HG03139 (cell line): Measurements from ENCODE around the gene SLC1A3.

Experiments used
- ATAC-seq: cut with Tn5 transposase; IDR thresholded peaks from one replicate; pipeline ENCODE4 v1.9.1; 2021; ENCODE audit not compliant: unreplicated experiment

Gene SLC1A3

DNA sequence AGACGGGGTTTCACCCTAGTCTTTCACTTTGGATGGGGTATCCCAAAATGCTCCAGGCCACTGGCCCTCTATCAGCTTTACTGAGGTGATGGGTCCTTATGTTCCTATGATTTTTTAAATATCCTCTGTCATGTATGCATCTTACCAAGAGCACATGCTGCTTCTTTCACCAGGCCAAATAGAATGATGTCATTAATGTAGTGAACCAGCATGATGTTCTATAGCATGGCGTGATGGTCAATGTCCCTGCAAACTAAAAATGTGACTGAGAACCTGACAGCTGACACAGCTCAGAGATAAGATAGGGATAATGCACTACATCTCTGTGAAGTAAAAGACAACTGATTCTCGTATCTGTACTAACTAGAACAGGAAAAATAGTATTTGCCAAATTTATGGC, 103.6 kb downstream of the SLC1A3 start:
- ATAC-seq: no peak

DNA sequence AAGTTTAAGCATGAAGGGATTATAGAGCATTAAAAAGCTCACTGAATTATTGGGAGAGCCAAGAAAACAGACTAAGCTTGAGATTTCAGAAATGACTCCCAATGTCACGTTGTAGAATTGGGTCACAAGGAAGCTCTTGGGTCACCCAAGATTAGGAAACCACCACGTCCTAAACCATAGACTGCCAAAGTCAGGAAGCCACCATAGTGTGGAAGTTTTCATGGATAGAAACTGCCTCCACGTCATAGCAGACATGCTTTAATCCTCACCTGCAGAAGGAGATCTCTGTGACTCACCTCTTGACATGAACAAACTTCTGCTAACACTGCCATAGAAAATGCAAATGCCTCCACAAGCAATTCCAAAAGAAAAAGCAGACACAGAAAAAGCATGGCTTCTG, 106.3 kb downstream of the SLC1A3 start:
- ATAC-seq: no peak

DNA sequence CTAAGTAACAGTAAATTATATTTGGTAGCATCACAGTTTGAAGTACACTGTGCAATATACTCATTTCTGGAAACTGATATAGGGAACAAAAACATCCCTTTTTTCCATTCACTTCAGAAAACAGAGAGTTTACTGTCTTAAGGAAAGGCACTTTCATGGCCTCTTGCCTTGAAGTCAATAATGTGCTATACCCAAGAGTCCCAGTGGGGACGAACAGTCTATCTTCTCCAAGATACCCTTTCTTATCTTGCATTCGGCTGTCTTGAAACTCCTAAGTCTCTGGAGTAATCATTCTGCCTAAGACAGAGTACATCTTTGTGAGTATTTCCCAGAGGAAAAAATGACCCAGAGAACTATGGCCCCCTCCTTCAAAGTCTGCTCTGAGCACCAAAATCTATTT, 107.1 kb downstream of the SLC1A3 start:
- no peak for ATAC-seq

DNA sequence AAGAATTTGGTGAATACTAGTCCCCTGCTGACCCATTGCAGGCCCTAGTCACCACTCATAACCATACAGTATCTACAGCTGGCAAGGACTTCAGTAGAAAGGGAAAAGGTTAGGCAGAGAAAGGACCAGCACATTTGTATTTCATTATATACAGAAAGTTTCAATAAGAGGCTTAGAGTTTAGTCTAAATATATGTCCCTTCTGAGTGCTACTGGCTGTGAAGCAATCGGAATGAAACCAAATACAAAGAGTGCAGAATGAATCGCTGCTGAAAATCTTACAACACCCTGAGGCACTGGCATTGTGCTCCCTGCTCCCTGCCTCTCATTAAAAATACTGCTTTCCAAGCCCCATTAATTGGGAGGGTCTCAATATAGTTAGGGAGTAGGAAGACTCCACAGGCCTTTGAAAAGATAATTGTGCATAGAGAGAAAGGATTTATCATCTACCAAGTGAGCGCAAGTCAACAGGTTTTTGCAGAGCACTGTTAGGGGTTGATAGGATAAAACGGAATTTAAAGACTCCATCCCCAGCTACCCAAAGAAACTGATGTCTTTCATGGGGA, 110.8 kb downstream of the SLC1A3 start:
- no peak for ATAC-seq

DNA sequence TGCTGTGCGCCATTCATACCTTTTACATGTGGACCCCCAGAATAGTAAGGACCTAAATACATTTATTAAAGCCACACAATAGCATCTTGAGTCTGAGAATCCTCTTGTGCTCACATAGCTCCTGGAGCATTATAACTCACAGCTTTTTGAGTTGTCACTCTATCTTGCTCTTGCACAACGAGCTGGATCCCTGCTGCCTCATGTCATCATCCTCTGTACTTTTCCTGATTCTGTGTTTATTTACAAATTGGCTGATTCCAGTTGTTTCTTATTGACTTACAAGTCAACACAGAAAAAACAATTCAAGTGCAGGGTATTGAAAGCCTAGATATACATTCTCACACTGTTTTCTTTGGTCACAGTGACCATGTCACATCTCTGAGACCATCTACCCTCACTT, 112.9 kb downstream of the SLC1A3 start:
- no peak for ATAC-seq

DNA sequence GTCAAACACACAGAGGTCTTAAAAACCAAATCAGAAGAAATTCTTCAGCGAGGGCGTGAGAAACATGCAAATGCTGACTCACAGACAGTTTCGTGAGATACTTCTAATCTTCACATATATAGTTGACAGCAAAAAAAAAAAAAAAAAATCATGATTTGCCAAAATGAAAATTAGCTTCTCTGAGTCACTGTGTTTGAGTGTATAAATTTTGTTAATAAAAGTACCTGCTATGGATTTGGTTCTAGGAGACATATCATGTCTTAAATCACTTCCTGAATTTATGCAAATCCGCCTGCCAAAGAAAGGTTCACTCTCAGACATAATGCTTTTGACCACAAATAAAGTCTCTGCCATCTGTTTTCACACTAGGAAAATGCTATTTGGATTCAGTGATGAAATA, 114.3 kb downstream of the SLC1A3 start:
- no peak for ATAC-seq

DNA sequence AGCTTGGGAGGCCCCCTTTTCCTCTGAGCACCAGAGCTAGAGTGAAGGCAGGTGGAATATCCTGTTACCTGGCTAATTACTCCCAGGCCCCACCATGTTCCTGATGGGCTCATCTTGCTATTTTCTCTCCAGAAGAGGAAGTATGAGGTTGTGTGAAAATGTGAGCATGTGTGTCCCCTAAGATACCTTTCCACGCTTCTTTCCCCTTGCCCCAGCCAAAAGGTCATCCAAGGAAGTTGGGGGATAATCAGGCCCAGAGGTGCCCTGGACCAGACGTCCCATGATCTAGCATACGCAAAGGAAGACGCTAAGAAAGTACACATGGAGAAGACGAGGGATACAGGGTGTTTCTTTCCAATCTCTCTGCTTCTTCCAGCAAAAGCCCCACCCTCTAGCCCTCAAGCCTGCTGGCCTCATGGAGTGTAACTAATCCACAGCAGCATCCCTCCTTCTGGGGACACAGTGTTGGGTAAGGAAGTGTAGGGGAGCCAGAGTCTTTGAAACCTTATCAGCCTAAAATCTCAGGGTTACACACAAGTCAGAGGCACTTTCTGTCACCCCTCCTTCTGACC, 115.3 kb downstream of the SLC1A3 start:
- no peak for ATAC-seq

DNA sequence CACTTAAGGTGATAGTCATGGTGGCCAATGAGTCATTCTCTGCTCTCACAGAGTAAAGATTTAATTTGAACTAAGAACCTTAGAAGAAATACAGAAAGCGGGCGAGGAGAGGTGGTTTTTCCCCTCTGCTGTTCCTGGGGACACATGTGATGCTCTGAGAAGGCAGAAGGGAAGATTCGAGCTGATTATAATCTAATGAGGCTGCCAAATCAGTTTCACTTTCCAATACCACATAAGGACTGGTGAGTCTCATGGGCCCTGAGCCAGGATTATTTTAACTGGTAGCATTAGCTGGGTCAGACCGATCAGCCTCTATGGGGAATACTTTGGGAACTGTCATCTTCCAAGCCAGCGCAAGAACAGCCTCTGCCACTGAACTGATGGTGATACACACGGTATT, 116.5 kb downstream of the SLC1A3 start:
- no peak for ATAC-seq

DNA sequence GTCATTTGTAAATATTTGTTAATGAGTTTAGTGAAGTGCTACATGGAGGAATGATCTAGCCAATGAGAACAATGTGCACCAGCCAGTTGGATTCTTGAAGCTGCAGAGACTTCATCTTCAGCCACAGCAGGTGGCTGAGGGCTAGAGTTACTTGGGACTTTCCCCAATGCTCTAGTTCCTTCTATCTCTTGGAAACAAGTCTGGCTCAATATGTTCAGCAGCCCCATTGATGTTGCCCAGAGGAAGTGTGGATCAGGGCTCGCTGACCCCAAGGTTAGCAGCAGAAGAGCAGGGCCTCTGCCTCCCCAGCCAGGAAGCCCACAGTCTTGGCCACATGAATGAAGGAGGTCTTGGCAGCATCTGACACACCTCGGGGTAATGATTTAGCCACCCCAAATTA, 117.5 kb downstream of the SLC1A3 start:
- ATAC-seq: peak; percentile 52

DNA sequence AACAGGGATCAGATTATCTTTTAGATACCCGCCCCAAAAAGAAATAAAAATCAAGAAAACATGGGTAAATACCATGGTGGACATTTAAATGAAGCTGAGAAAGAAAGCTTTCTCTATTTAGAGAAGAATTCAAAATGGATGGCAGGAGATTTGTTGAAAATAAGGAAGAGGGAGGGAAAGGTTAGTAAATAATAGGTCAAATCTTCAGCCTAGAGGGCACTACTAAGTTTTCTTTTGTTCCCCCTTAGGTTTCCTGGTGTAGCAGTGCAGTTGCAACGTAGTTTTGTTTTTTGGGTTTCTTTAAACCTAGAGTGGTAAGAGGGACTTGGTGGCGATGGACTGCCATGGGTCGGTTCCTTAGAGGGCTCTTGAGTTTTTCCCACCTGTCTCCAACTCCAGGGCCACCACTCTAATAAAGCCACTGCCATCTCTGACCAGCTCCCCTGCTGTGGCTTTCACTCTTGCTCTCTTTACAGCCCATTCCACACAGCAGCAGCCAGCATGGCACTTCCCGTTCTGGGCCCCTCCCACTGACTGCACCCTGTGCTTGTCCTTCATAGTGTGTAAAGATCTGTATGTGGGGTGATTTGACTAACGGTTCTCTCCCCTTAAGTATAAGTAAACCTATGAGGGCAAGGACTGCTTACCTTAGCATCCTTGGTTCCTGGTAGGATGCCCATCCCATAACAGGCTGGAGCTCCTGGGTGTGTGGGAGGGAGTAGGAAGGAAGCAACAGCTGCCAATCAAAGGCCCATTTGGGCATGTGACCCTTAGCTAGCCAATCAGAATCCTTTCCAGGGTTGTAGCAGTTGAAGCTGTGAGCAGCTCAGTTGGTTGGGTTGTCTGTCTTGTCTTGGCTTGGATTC, 118.3 kb downstream of the SLC1A3 start:
- peak; percentile 66 for ATAC-seq

DNA sequence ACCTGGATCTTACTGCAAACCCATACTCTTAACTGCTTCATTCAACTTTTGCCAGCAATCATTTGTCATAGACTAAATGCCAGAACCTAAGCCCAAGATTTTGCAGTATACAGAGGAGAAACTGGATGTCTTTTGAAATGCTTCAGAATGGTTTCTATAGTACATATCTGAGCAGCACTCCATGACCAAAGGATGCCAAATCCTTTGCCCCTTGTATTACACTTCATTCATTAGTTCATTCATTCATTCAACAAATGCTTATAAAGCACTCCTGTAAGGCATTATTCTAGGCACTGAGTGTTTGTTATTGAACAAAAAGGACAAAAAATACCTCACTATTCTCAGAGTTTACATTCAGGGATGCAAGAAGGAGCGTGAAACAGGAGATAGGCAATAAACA, 119.9 kb downstream of the SLC1A3 start:
- ATAC-seq: no peak

DNA sequence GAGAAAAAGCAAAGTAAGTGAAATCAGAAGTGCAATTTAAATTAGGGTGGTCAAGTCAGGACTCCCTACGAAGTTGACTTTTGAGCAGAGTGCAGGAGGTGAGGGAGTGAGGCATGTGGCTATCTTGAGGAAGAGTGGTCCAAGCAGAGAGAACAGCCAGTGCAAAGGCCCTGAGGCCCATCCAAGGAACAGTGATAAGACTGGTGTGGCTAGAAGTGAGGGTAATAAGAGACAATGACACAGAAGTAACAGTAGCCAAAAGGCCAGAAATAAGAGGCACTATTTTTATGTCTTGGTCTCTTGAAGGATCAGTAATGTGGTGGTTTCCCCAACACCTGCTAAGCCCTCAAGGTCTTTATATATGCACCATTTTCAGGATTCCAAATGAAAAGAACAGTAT, 120.4 kb downstream of the SLC1A3 start:
- ATAC-seq: no peak

DNA sequence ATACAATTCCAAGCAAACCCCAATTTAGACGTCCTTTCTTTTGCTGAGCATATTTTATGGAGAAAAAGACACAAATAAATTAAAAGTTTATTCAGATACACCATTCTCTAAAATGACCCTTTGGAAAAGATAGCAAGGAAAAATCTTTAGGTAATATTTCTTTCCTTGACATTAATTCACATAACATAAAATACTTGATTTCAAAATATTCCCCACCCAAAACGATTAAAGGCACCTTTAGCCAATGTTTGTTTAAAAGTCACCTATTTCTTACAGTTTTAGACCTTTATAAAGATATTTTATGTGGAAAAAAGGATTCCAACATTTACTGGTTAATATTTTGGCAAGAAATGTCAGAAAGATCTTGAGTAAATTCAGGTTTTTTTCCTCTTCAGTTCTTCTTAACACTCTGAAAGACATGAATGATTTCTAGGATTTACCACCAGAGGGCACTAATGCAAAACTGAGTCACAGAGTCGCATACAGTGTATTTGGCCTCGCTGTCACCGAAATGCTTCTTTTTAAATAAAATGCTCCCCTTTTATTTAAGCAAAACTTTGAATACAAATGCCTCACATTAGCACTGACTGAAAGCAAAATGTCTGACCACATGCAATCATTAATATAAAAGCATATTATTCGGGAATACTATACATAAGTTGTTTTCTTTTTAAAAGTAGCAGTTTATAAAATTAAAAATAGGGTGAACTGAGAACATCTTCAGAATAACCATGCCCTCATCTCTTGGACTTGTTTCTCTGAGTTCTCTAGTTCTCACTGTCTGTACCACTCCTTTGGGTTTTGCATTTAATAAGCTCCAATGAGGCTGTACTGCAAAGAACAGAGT, 122.5 kb downstream of the SLC1A3 start:
- ATAC-seq: no peak

DNA sequence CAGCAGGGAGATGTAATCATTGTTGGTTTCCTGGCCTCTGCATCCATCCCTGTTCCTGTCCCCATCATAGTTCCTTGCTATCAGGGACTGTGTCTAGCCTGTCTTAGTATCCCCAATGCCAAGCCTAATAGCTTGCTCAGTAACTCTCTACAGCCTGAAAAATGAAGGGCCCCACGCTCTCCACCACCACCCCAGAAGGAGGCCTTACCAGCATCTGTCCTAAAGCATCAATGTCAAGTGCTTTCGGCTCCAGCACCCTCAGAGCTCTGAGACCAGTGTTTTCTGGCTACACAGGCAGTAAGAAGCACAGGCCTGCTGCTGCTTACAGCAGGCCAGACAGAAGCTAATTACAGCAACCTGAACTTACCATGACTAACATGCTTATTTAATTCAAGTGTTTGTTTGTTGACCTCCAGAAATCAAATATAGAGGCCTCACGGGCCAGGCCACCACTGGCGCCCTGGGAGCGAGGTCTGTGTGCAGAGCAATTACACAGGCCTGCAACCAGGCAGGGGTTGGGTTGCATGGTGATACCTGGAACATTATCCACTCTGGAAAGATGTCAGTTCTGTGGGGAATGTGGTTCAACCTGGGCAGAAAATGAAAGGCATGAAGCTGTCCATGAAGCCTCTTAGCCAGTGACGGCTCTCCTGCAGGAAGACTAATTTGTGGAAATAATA, 124.3 kb downstream of the SLC1A3 start:
- no peak for ATAC-seq

DNA sequence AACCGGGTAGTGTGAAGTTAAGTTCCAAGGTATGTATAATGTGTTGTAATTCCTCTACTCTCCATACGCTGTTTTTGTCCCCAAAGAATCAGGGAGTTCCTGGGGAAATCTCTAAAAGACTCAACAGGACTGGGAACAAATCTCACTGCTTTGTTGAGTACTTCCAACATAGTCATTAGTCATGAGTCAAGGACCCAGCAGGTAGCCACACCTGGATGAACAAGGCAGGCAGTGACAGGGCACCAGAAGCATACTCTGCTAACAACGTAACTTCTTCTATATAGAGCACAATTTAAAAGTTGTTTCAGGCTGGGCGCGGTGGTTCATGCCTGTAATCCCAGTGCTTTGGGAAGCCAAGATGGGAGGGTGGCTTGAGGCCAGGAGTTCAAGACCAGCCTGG, 126.8 kb downstream of the SLC1A3 start:
- no peak for ATAC-seq

DNA sequence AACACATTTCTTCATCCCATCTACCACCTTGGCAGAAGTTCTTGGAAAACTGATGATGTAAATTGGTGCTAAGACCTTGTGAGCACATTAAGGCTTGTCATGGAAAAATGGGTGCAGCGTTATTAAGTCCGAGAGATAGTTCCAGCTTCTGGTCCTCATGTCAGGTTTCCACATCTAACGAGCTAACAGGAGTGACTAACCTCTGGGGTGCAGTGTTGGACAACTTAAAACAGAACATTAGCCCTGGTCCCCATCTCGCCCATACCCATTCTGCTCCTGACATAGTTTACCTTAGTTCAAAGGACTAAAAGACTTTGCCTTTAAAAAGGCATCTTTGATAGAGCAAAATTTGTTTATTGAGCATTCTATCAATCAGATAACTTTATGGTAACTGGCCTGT, 128.0 kb downstream of the SLC1A3 start:
- ATAC-seq: no peak

DNA sequence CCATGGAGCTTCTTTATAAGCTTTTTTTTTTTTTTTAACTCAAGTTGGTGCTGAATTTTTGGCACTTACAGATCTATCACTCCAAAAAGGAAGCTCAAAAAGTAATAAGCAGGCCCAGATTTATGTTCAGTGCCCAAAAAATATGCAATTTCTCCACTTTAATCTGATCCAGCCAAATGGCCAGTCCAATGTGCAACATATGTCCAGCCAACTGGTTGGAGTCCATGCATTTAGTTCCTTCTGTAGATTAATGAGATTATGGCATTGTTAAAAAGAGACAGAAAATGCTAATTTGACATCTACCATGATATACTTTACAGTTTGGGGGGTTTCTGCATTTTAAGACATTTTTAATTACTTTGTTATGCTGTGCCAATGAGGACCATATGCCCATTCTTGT, 129.5 kb downstream of the SLC1A3 start:
- ATAC-seq: no peak
